ENCODE data around the gene LYSMD4.

DNA sequence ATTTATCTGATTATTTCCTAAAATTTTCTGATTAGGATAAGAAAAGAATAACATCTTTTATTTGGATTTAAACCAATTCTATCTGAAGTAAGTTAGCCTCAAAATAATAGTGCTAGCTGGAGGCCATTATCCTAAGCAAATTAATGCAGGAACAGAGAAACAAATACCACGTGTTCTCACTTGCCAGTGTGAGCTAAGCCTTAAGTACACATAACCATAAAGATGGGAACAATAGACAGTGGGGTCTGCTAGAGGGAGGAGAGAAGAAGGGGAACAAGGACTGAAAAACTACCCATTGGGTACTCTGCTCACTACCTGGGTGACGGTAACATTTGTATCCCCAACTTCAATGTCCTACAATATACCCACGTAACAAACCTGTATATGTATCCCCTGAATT, 31.3 kb upstream of the LYSMD4 start:
- TF ChIP-seq ZNF510 (CRISPR knock-in tag; IDR thresholded peaks at IDR 0.05; ENCODE audit: low read depth) = no peak
- TF ChIP-seq, protein P1, sequence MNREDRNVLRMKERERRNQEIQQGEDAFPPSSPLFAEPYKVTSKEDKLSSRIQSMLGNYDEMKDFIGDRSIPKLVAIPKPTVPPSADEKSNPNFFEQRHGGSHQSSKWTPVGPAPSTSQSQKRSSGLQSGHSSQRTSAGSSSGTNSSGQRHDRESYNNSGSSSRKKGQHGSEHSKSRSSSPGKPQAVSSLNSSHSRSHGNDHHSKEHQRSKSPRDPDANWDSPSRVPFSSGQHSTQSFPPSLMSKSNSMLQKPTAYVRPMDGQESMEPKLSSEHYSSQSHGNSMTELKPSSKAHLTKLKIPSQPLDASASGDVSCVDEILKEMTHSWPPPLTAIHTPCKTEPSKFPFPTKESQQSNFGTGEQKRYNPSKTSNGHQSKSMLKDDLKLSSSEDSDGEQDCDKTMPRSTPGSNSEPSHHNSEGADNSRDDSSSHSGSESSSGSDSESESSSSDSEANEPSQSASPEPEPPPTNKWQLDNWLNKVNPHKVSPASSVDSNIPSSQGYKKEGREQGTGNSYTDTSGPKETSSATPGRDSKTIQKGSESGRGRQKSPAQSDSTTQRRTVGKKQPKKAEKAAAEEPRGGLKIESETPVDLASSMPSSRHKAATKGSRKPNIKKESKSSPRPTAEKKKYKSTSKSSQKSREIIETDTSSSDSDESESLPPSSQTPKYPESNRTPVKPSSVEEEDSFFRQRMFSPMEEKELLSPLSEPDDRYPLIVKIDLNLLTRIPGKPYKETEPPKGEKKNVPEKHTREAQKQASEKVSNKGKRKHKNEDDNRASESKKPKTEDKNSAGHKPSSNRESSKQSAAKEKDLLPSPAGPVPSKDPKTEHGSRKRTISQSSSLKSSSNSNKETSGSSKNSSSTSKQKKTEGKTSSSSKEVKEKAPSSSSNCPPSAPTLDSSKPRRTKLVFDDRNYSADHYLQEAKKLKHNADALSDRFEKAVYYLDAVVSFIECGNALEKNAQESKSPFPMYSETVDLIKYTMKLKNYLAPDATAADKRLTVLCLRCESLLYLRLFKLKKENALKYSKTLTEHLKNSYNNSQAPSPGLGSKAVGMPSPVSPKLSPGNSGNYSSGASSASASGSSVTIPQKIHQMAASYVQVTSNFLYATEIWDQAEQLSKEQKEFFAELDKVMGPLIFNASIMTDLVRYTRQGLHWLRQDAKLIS (CRISPR knock-in tag; IDR thresholded peaks at IDR 0.05) = no peak
- TF ChIP-seq, protein P2, sequence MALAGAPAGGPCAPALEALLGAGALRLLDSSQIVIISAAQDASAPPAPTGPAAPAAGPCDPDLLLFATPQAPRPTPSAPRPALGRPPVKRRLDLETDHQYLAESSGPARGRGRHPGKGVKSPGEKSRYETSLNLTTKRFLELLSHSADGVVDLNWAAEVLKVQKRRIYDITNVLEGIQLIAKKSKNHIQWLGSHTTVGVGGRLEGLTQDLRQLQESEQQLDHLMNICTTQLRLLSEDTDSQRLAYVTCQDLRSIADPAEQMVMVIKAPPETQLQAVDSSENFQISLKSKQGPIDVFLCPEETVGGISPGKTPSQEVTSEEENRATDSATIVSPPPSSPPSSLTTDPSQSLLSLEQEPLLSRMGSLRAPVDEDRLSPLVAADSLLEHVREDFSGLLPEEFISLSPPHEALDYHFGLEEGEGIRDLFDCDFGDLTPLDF (CRISPR knock-in tag; IDR thresholded peaks at IDR 0.05) = no peak
- TF ChIP-seq, protein P3, sequence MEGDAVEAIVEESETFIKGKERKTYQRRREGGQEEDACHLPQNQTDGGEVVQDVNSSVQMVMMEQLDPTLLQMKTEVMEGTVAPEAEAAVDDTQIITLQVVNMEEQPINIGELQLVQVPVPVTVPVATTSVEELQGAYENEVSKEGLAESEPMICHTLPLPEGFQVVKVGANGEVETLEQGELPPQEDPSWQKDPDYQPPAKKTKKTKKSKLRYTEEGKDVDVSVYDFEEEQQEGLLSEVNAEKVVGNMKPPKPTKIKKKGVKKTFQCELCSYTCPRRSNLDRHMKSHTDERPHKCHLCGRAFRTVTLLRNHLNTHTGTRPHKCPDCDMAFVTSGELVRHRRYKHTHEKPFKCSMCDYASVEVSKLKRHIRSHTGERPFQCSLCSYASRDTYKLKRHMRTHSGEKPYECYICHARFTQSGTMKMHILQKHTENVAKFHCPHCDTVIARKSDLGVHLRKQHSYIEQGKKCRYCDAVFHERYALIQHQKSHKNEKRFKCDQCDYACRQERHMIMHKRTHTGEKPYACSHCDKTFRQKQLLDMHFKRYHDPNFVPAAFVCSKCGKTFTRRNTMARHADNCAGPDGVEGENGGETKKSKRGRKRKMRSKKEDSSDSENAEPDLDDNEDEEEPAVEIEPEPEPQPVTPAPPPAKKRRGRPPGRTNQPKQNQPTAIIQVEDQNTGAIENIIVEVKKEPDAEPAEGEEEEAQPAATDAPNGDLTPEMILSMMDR (CRISPR knock-in tag; IDR thresholded peaks at IDR 0.05) = no peak
- TF ChIP-seq, protein P4, sequence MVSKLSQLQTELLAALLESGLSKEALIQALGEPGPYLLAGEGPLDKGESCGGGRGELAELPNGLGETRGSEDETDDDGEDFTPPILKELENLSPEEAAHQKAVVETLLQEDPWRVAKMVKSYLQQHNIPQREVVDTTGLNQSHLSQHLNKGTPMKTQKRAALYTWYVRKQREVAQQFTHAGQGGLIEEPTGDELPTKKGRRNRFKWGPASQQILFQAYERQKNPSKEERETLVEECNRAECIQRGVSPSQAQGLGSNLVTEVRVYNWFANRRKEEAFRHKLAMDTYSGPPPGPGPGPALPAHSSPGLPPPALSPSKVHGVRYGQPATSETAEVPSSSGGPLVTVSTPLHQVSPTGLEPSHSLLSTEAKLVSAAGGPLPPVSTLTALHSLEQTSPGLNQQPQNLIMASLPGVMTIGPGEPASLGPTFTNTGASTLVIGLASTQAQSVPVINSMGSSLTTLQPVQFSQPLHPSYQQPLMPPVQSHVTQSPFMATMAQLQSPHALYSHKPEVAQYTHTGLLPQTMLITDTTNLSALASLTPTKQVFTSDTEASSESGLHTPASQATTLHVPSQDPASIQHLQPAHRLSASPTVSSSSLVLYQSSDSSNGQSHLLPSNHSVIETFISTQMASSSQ (IDR thresholded peaks at IDR 0.05; ENCODE audit: low read depth) = no peak
- TF ChIP-seq, protein P4 (CRISPR knock-in tag; IDR thresholded peaks at IDR 0.05; ENCODE audit: borderline replicate concordance) = no peak
- no peak for TF ChIP-seq HNF4A (CRISPR knock-in tag; IDR thresholded peaks at IDR 0.05)
- TF ChIP-seq MEF2D (CRISPR knock-in tag; IDR thresholded peaks at IDR 0.05) = no peak

Data from HepG2 (cell line).